WTC11 (cell line): ENCODE data around the gene CIB2. TPM values are rescaled to one million over a fixed set of nuclear protein-coding genes. Genes with fewer than 3 reads are reported as not detected.

Experiments
- ATAC-seq: fragments of 200-7000 bp; cut with Tn5 transposase; 2 replicates; pipeline ENCODE4 v1.10.0; 2021; ENCODE audit warnings: mild to moderate bottlenecking, moderate library complexity
- CTCF ChIA-PET: fragments of 300-600 bp; sonication (Branson Sonifier 250); formaldehyde crosslinking; loops from one replicate; lab custom pipeline; 2021; ENCODE audit warnings: antibody characterized with exemption; lab: Charles Lee
- POLR2A ChIA-PET: fragments of 350-600 bp; sonication (Branson Sonifier 250); formaldehyde crosslinking; loops from one replicate; lab custom pipeline; 2021; ENCODE audit warnings: antibody characterized with exemption; lab: Charles Lee
- DNase-seq: peaks from one replicate; pipeline ENCODE4 v3.0.0; 2021; ENCODE audit warnings: low spot score
- H3K27ac Mint-ChIP-seq: 2 replicates; pipeline ENCODE4 v1.8.0; 2021; ENCODE audit warnings: mixed read lengths
- H3K27me3 Mint-ChIP-seq: 2 replicates; pipeline ENCODE4 v1.8.0; 2021; ENCODE audit warnings: low read depth, mild to moderate bottlenecking, moderate library complexity, mixed read lengths
- H3K36me3 Mint-ChIP-seq: 2 replicates; pipeline ENCODE4 v1.8.0; 2021; ENCODE audit warnings: mixed read lengths
- H3K4me1 Mint-ChIP-seq: 2 replicates; pipeline ENCODE4 v1.8.0; 2022; ENCODE audit warnings: mixed read lengths
- H3K4me3 Mint-ChIP-seq: 2 replicates; pipeline ENCODE4 v1.8.0; 2021; ENCODE audit warnings: mild to moderate bottlenecking, moderate library complexity, mixed read lengths
- H3K9me3 Mint-ChIP-seq: 2 replicates; pipeline ENCODE4 v1.8.0; 2021; ENCODE audit warnings: mixed read lengths
- AFF4 ChIP-seq: sonication (generic); formaldehyde crosslinking; IDR thresholded peaks from 2 replicates; pipeline ENCODE4 v1.8.1; 2023; ENCODE audit warnings: mild to moderate bottlenecking, missing genetic modification reagents, borderline replicate concordance
- FOXJ3 ChIP-seq: sonication (generic); formaldehyde crosslinking; IDR thresholded peaks from 2 replicates; pipeline ENCODE4 v1.9.0; 2021; ENCODE audit warnings: missing genetic modification reagents, mild to moderate bottlenecking, borderline replicate concordance
- FOXP1 ChIP-seq: sonication (generic); formaldehyde crosslinking; IDR thresholded peaks from 2 replicates; pipeline ENCODE4 v1.8.0; 2022; ENCODE audit warnings: missing genetic modification reagents, mild to moderate bottlenecking, moderate library complexity, borderline replicate concordance
- GTF2I ChIP-seq: fragments of 250-450 bp; sonication (Bioruptor Pico); conservative IDR thresholded peaks from 2 replicates; pipeline ENCODE4 v1.4.0; 2021; ENCODE audit warnings: mild to moderate bottlenecking
- HMGXB4 ChIP-seq: sonication (generic); formaldehyde crosslinking; IDR thresholded peaks from 2 replicates; pipeline ENCODE4 v1.8.1; 2023; ENCODE audit warnings: mild to moderate bottlenecking, moderate library complexity, missing genetic modification reagents
- MXD4 ChIP-seq: fragments of 250-450 bp; sonication (Bioruptor Pico); IDR thresholded peaks from 2 replicates; pipeline ENCODE4 v1.8.0; 2021; ENCODE audit warnings: mild to moderate bottlenecking, moderate library complexity, borderline replicate concordance
- NFE2L1 ChIP-seq: sonication (generic); formaldehyde crosslinking; IDR thresholded peaks from 2 replicates; pipeline ENCODE4 v1.8.1; 2023; ENCODE audit warnings: missing genetic modification reagents
- NFYB ChIP-seq: sonication (generic); formaldehyde crosslinking; conservative IDR thresholded peaks from 2 replicates; pipeline ENCODE4 v1.8.0; 2022; ENCODE audit warnings: low read depth, missing genetic modification reagents
- NR1H2 ChIP-seq: sonication (generic); formaldehyde crosslinking; IDR thresholded peaks from 2 replicates; pipeline ENCODE4 v1.9.0; 2021; ENCODE audit warnings: mild to moderate bottlenecking, moderate library complexity, missing genetic modification reagents
- NR2C2 ChIP-seq: sonication (generic); formaldehyde crosslinking; IDR thresholded peaks from 2 replicates; pipeline ENCODE4 v1.8.0; 2022; ENCODE audit warnings: mild to moderate bottlenecking, missing genetic modification reagents
- PRRX2 ChIP-seq: fragments of 250-450 bp; sonication (Bioruptor Pico); IDR thresholded peaks from 2 replicates; pipeline ENCODE4 v1.8.0; 2021; ENCODE audit warnings: mild to moderate bottlenecking
- SMAD4 ChIP-seq: sonication (generic); formaldehyde crosslinking; IDR thresholded peaks from 2 replicates; pipeline ENCODE4 v1.8.0; 2022; ENCODE audit warnings: mild to moderate bottlenecking, missing genetic modification reagents
- ZNF219 ChIP-seq: sonication (generic); formaldehyde crosslinking; IDR thresholded peaks from 2 replicates; pipeline ENCODE4 v1.8.0; 2023; ENCODE audit warnings: missing genetic modification reagents, mild to moderate bottlenecking, borderline replicate concordance
- ZNF232 ChIP-seq: sonication (generic); formaldehyde crosslinking; IDR thresholded peaks from 2 replicates; pipeline ENCODE4 v1.8.0; 2022; ENCODE audit warnings: mild to moderate bottlenecking, missing genetic modification reagents
- ZNF263 ChIP-seq: sonication (generic); formaldehyde crosslinking; IDR thresholded peaks from 2 replicates; pipeline ENCODE4 v1.8.1; 2022; ENCODE audit warnings: low read depth, mild to moderate bottlenecking, moderate library complexity, missing genetic modification reagents
- ZNF423 ChIP-seq: fragments of 250-450 bp; sonication (Bioruptor Pico); IDR thresholded peaks from 2 replicates; pipeline ENCODE4 v2.1.2; 2022; ENCODE audit warnings: mild to moderate bottlenecking, moderate library complexity
- total RNA-seq: library from RNA; stranded (reverse); gene quantifications from 3 replicates; pipeline ENCODE4 v1.2.3, GENCODE V29; 2021
- TF ChIP-seq, protein P1 (sequence below): sonication (generic); formaldehyde crosslinking; IDR thresholded peaks from 2 replicates; pipeline ENCODE4 v1.8.1; 2023; ENCODE audit warnings: mild to moderate bottlenecking, missing genetic modification reagents, moderate library complexity
- TF ChIP-seq, protein P2 (sequence below): sonication (generic); formaldehyde crosslinking; IDR thresholded peaks from 2 replicates; pipeline ENCODE4 v1.8.0; 2023; ENCODE audit warnings: missing genetic modification reagents, mild to moderate bottlenecking, borderline replicate concordance

The CIB2 gene
- total RNA-seq, 1 experiment from 2014 or later = 45.2 TPM

GRCh38 chr15:78127882-78128281 lies 3.4 kb downstream of the CIB2 start (continued):
- TF ChIP-seq ZNF232 (CRISPR knock-in tag) = no peak
- no peak for TF ChIP-seq NFYB (CRISPR knock-in tag)
- no peak for TF ChIP-seq MXD4 (CRISPR knock-in tag)

- Mint-ChIP-seq H3K4me3 (no peak overlapping the region), H3K27me3 (no peaks in the 10 kb centered on the region), H3K4me1 (peaks cover 38% of the 10 kb centered on the region), H3K27ac (no peak overlapping the region), H3K36me3 (0 out of 2 replicates have a peak, but pooled peaks cover 7% of the 10 kb centered on the region), H3K9me3 (no peaks in the 10 kb centered on the region)
- DNase-seq (no peak), ATAC-seq (no peak)
- ChIA-PET POLR2A (no interaction called here), CTCF (interaction anchor here (0.9 kb wide), 1 partner anchor 12 kb away, joined by 8 read pairs; no protein-coding TSS in a partner anchor)
- no peak for TF ChIP-seq ZNF423 (CRISPR knock-in tag)
- TF ChIP-seq HMGXB4 (CRISPR knock-in tag) = no peak
- TF ChIP-seq ZNF263 (CRISPR knock-in tag) = no peak
- TF ChIP-seq FOXP1 (CRISPR knock-in tag) = no peak
- TF ChIP-seq NFE2L1 (CRISPR knock-in tag) = no peak
- TF ChIP-seq GTF2I = no peak
- no peak for TF ChIP-seq NR2C2 (CRISPR knock-in tag)
- TF ChIP-seq PRRX2 (CRISPR knock-in tag) = no peak
- TF ChIP-seq FOXJ3 (CRISPR knock-in tag) = no peak
- no peak for TF ChIP-seq ZNF219
These were observed 6.0 kb downstream of the CIB2 start for GRCh38 chr15:78125267-78125666.

GRCh38 chr15:78120523-78120922 lies 10.7 kb downstream of the CIB2 start:
- POLR2A ChIA-PET = interaction anchor here (1.6 to 2.8 kb wide), 2 partner anchors 10 to 12 kb away, joined by 5 to 10 read pairs; partner anchors contain the start of gene CIB2
- DNase-seq (peak; percentile 33), ATAC-seq (peak; percentile 81)
- TF ChIP-seq, protein P1, sequence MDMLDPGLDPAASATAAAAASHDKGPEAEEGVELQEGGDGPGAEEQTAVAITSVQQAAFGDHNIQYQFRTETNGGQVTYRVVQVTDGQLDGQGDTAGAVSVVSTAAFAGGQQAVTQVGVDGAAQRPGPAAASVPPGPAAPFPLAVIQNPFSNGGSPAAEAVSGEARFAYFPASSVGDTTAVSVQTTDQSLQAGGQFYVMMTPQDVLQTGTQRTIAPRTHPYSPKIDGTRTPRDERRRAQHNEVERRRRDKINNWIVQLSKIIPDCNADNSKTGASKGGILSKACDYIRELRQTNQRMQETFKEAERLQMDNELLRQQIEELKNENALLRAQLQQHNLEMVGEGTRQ (CRISPR knock-in tag) = no peak
- no peak for TF ChIP-seq SMAD4
- TF ChIP-seq NR1H2 (CRISPR knock-in tag) = no peak
- TF ChIP-seq, protein P2, sequence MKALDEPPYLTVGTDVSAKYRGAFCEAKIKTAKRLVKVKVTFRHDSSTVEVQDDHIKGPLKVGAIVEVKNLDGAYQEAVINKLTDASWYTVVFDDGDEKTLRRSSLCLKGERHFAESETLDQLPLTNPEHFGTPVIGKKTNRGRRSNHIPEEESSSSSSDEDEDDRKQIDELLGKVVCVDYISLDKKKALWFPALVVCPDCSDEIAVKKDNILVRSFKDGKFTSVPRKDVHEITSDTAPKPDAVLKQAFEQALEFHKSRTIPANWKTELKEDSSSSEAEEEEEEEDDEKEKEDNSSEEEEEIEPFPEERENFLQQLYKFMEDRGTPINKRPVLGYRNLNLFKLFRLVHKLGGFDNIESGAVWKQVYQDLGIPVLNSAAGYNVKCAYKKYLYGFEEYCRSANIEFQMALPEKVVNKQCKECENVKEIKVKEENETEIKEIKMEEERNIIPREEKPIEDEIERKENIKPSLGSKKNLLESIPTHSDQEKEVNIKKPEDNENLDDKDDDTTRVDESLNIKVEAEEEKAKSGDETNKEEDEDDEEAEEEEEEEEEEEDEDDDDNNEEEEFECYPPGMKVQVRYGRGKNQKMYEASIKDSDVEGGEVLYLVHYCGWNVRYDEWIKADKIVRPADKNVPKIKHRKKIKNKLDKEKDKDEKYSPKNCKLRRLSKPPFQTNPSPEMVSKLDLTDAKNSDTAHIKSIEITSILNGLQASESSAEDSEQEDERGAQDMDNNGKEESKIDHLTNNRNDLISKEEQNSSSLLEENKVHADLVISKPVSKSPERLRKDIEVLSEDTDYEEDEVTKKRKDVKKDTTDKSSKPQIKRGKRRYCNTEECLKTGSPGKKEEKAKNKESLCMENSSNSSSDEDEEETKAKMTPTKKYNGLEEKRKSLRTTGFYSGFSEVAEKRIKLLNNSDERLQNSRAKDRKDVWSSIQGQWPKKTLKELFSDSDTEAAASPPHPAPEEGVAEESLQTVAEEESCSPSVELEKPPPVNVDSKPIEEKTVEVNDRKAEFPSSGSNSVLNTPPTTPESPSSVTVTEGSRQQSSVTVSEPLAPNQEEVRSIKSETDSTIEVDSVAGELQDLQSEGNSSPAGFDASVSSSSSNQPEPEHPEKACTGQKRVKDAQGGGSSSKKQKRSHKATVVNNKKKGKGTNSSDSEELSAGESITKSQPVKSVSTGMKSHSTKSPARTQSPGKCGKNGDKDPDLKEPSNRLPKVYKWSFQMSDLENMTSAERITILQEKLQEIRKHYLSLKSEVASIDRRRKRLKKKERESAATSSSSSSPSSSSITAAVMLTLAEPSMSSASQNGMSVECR (CRISPR knock-in tag) = no peak
- no peak for TF ChIP-seq AFF4 (CRISPR knock-in tag)
- Mint-ChIP-seq H3K4me1 (peaks cover 21% of the 10 kb centered on the region), H3K36me3 (0 out of 2 replicates have a peak, but pooled peaks cover 7% of the 10 kb centered on the region), H3K9me3 (no peaks in the 10 kb centered on the region), H3K27me3 (no peaks in the 10 kb centered on the region), H3K27ac (peak overlapping the region; percentile 77), H3K4me3 (0 out of 2 replicates have a peak overlapping the region, but pooled peaks have one; percentile 24)
- CTCF ChIA-PET = interaction anchor here (0.6 to 2.7 kb wide), 10 partner anchors 10 to 647 kb away, joined by 3 to 28 read pairs (median 4); partner anchors contain the start of gene CIB2
